IPS-NIHi7 (cell line): ENCODE measurements around the gene ZNF839.
"Not testable (repeated sequence)": the region's sequence is repeated elsewhere in the genome, so short reads cannot be mapped to it uniquely, and the experiment has no call there.

Experiments
- DNase-seq: peaks from one replicate; pipeline ENCODE4 v3.0.0; 2012; ENCODE audit warnings: mixed read lengths; ENCODE audit errors: extremely low spot score

ZNF839 gene

GRCh38 chr14:102314242-102315011, 5.1 kb upstream of the ZNF839 start:
- peak; percentile 80 for DNase-seq

GRCh38 chr14:102315121-102315520, 4.4 kb upstream of the ZNF839 start:
- no peak for DNase-seq

- no peak for DNase-seq
Observed at GRCh38 chr14:102316338-102316742, 3.2 kb upstream of the ZNF839 start.

- peak; percentile 91 for DNase-seq
Observed at GRCh38 chr14:102316743-102317563, 2.6 kb upstream of the ZNF839 start.

GRCh38 chr14:102317564-102318248, 1.8 kb upstream of the ZNF839 start:
- DNase-seq: no peak

- DNase-seq: no peak
Observed at GRCh38 chr14:102318781-102319276, 717 bp upstream of the ZNF839 start.

GRCh38 chr14:102320033-102320660, 601 bp downstream of the ZNF839 start:
- peak; percentile 45 for DNase-seq

GRCh38 chr14:102320671-102321455, 1.3 kb downstream of the ZNF839 start:
- DNase-seq: no peak

GRCh38 chr14:102321456-102322422, 2.2 kb downstream of the ZNF839 start:
- DNase-seq: no peak

GRCh38 chr14:102323102-102323501, 3.6 kb downstream of the ZNF839 start:
- DNase-seq: peak; percentile 40

- no peak for DNase-seq
Observed at GRCh38 chr14:102325791-102326345, 6.3 kb downstream of the ZNF839 start.

- DNase-seq: no peak
Observed at GRCh38 chr14:102326583-102326982, 7.0 kb downstream of the ZNF839 start.

- DNase-seq: not testable (repeated sequence)
Observed at GRCh38 chr14:102329381-102329780, 9.8 kb downstream of the ZNF839 start.

GRCh38 chr14:102330806-102331205, 11.3 kb downstream of the ZNF839 start:
- DNase-seq: no peak

- DNase-seq: no peak
Observed at GRCh38 chr14:102333390-102333789, 13.8 kb downstream of the ZNF839 start.

- DNase-seq: no peak
Observed at GRCh38 chr14:102333795-102334705, 14.5 kb downstream of the ZNF839 start.

GRCh38 chr14:102335163-102335562, 15.6 kb downstream of the ZNF839 start:
- no peak for DNase-seq

GRCh38 chr14:102338724-102339123, 19.2 kb downstream of the ZNF839 start:
- DNase-seq: no peak
